Osteoblast (primary cell): ENCODE data around the gene RCOR2. TPM values are rescaled to one million over a fixed set of nuclear protein-coding genes. Genes with fewer than 3 reads are reported as not detected.
"Not testable (repeated sequence)": the region's sequence is repeated elsewhere in the genome, so short reads cannot be mapped to it uniquely, and the experiment has no call there.

Experiments used
- DNase-seq: peaks from one replicate; pipeline ENCODE4 v3.0.0; 2011; ENCODE audit warnings: low spot score, mixed read lengths; ENCODE audit not compliant: insufficient read length; ENCODE audit errors: missing footprints
- H2AFZ ChIP-seq: 2 replicates; pipeline ENCODE4 v1.6.0; 2011; ENCODE audit warnings: mild to moderate bottlenecking, low read length
- H3K27ac ChIP-seq: 2 replicates; pipeline ENCODE4 v1.5.1; 2011; ENCODE audit warnings: mild to moderate bottlenecking, low read depth, low read length, moderate library complexity
- H3K27me3 ChIP-seq: 2 replicates; pipeline ENCODE4 v1.6.0; 2012; ENCODE audit warnings: mild to moderate bottlenecking, control low read depth, inconsistent platforms, low read length, moderate library complexity; ENCODE audit not compliant: insufficient read depth
- H3K36me3 ChIP-seq: 2 replicates; pipeline ENCODE4 v1.5.1; 2011; ENCODE audit warnings: mild to moderate bottlenecking, low read length, control low read depth, moderate library complexity; ENCODE audit not compliant: insufficient read depth
- H3K4me1 ChIP-seq: 2 replicates; pipeline ENCODE4 v1.5.1; 2011; ENCODE audit warnings: mild to moderate bottlenecking, low read length, control low read depth, moderate library complexity; ENCODE audit not compliant: insufficient read depth
- H3K4me2 ChIP-seq: 2 replicates; pipeline ENCODE4 v1.6.0; 2011; ENCODE audit warnings: mild to moderate bottlenecking, low read length; ENCODE audit not compliant: insufficient read depth
- H3K4me3 ChIP-seq: fragments of 200-600 bp; sonication (generic); 3 replicates; pipeline ENCODE4 v1.5.1; 2012; ENCODE audit warnings: mild to moderate bottlenecking, low read length, inconsistent platforms; ENCODE audit not compliant: insufficient read depth
- H3K79me2 ChIP-seq: 2 replicates; pipeline ENCODE4 v1.6.0; 2012; ENCODE audit warnings: mild to moderate bottlenecking, low read length, control low read depth, inconsistent platforms; ENCODE audit not compliant: insufficient read depth
- H3K9me3 ChIP-seq: 2 replicates; pipeline ENCODE4 v1.5.1; 2011; ENCODE audit warnings: low read depth, low read length, control low read depth
- H4K20me1 ChIP-seq: 2 replicates; pipeline ENCODE4 v1.6.0; 2012; ENCODE audit warnings: mild to moderate bottlenecking, low read length, control low read depth; ENCODE audit not compliant: insufficient read depth
- small RNA-seq: library from RNA; depleted of rRNA; stranded (forward); fragments of <200 nt; gene quantifications from one replicate; pipeline ENCODE3, GENCODE V24; 2012
- total RNA-seq: library from RNA; depleted of rRNA; stranded (reverse); fragments of >200 nt; gene quantifications from 2 replicates; pipeline ENCODE4 v1.2.3, GENCODE V29; 2012
- TF ChIP-seq, protein P1 (sequence below): IDR thresholded peaks from 2 replicates; pipeline ENCODE4 v1.5.1; 2011; ENCODE audit warnings: mild to moderate bottlenecking, low read depth, low read length, moderate library complexity; ENCODE audit errors: extremely low read depth

Gene RCOR2
- total RNA-seq, 1 donor = under 0.01 TPM

GRCh38 chr11:63867511-63867910, 49.5 kb downstream of the RCOR2 start:
- H3K4me3 ChIP-seq = no peak overlapping the region
- no peak overlapping the region for H2AFZ ChIP-seq
- no peaks in the 10 kb centered on the region for H3K9me3 ChIP-seq
- peaks cover 83% of the 10 kb centered on the region for H3K79me2 ChIP-seq
- H4K20me1 ChIP-seq = peaks cover 62% of the 10 kb centered on the region
- peaks cover 5% of the 10 kb centered on the region for H3K36me3 ChIP-seq
- TF ChIP-seq, protein P1, sequence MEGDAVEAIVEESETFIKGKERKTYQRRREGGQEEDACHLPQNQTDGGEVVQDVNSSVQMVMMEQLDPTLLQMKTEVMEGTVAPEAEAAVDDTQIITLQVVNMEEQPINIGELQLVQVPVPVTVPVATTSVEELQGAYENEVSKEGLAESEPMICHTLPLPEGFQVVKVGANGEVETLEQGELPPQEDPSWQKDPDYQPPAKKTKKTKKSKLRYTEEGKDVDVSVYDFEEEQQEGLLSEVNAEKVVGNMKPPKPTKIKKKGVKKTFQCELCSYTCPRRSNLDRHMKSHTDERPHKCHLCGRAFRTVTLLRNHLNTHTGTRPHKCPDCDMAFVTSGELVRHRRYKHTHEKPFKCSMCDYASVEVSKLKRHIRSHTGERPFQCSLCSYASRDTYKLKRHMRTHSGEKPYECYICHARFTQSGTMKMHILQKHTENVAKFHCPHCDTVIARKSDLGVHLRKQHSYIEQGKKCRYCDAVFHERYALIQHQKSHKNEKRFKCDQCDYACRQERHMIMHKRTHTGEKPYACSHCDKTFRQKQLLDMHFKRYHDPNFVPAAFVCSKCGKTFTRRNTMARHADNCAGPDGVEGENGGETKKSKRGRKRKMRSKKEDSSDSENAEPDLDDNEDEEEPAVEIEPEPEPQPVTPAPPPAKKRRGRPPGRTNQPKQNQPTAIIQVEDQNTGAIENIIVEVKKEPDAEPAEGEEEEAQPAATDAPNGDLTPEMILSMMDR = no peak
- DNase-seq = no peak
- H3K4me1 ChIP-seq = peaks cover 42% of the 10 kb centered on the region
- H3K27me3 ChIP-seq = no peaks in the 10 kb centered on the region
- H3K27ac ChIP-seq = no peak overlapping the region
- no peak overlapping the region for H3K4me2 ChIP-seq

DNA sequence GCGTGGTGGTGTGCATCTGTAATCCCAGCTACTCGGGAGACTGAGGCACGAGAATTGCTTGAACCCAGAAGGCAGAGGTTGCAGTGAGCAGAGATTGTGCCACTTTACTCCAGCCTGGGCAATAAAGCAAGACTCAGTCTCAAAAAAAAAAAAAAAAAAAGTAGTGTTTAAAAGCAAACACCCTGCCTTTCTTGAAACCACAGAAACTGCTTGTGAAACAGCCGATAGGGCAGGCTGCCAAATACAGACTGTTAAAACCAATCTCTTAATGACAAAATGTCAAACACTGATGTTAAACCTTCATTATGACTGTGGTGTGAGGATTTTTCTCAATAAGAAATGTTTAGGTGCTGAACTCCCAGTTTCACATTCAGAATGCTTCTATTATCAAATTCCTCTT, 50.8 kb downstream of the RCOR2 start:
- no peaks in the 10 kb centered on the region for H3K9me3 ChIP-seq
- H3K27ac ChIP-seq = no peak overlapping the region
- H3K36me3 ChIP-seq = peaks cover 8% of the 10 kb centered on the region
- peaks cover 51% of the 10 kb centered on the region for H4K20me1 ChIP-seq
- no peak overlapping the region for H3K4me3 ChIP-seq
- no peak for DNase-seq
- H2AFZ ChIP-seq = no peak overlapping the region
- TF ChIP-seq, protein P1 = no peak
- H3K4me1 ChIP-seq = peaks cover 30% of the 10 kb centered on the region
- peaks cover 86% of the 10 kb centered on the region for H3K79me2 ChIP-seq
- H3K4me2 ChIP-seq = no peak overlapping the region
- no peaks in the 10 kb centered on the region for H3K27me3 ChIP-seq

DNA sequence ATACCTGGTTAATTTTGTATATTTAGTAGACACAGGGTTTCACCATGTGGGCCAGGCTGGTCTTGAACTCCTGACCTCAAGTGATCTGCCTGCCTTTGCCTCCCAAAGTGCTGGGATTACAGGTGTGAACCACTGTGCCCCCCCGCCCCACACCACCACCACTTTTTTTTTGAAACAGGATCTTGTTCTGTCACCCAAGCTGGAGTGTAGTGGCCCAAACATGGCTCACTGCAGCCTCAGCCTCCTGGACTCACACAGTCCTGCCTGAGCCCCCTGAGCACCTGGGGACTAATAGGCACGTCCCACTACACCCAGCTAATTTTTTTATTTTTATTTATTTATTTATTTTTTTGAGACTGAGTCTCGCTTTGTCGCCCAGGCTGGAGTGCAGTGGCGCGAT, 53.3 kb downstream of the RCOR2 start:
- H3K9me3 ChIP-seq, H3K36me3 ChIP-seq, H3K27ac ChIP-seq, H3K4me3 ChIP-seq, H2AFZ ChIP-seq, DNase-seq, H3K27me3 ChIP-seq, H3K4me2 ChIP-seq: not testable (repeated sequence)
- Histone ChIP-seq H4K20me1 (peaks cover 33% of the 10 kb centered on the region), H3K4me1 (peaks cover 13% of the 10 kb centered on the region), H3K79me2 (peaks cover 80% of the 10 kb centered on the region)

GRCh38 chr11:63862923-63863322, 54.0 kb downstream of the RCOR2 start:
- Histone ChIP-seq H3K27me3 (no peaks in the 10 kb centered on the region), H3K9me3 (no peaks in the 10 kb centered on the region), H3K4me3 (no peak overlapping the region), H3K4me1 (peaks cover 20% of the 10 kb centered on the region), H3K79me2 (peaks cover 80% of the 10 kb centered on the region), H3K36me3 (peaks cover 8% of the 10 kb centered on the region), H3K27ac (no peak overlapping the region), H3K4me2 (no peak overlapping the region), H2AFZ (no peak overlapping the region), H4K20me1 (peaks cover 34% of the 10 kb centered on the region)
- TF ChIP-seq, protein P1 = no peak
- DNase-seq = no peak

Small RNAs within 50 kb of the gene (small RNA-seq; reads per million reads assigned to genes)
- not detected for gene RNU6-1306P

Other genes with a start within 250 kb of the RCOR2 start
- gene ATL3, start 245.8 kb downstream of the RCOR2 start, total RNA-seq = 276 and 300 TPM in 2 replicates
- 101 and 108 TPM in 2 replicates for gene RTN3, start 235.7 kb downstream of the RCOR2 start, total RNA-seq
- 14.5 and 15.3 TPM in 2 replicates for gene ZFTA, start 148.4 kb downstream of the RCOR2 start, total RNA-seq
- gene SPINDOC, start 103.7 kb downstream of the RCOR2 start, total RNA-seq = 16.2 and 17.7 TPM in 2 replicates
- 13.8 and 14.8 TPM in 2 replicates for gene MARK2, start 78.1 kb downstream of the RCOR2 start, total RNA-seq
- 11.9 and 12.1 TPM in 2 replicates for gene NAA40, start 21.8 kb upstream of the RCOR2 start, total RNA-seq
- gene COX8A, start 57.5 kb upstream of the RCOR2 start, total RNA-seq = 159 and 190 TPM in 2 replicates
- 32.1 and 34.4 TPM in 2 replicates for gene OTUB1, start 69.3 kb upstream of the RCOR2 start, total RNA-seq
- gene FLRT1, start 118.8 kb upstream of the RCOR2 start, total RNA-seq = under 0.01 and 0.29 TPM in 2 replicates
- gene MACROD1, start 248.9 kb upstream of the RCOR2 start, total RNA-seq = 17.7 TPM in 2 replicates